NCI-H128 (cell line): ENCODE results near the gene RAB18.
"Not testable (repeated sequence)": the region's sequence is repeated elsewhere in the genome, so short reads cannot be mapped to it uniquely, and the experiment has no call there.

ENCODE experiments used
- DNase-seq: peaks from one replicate; lab custom pipeline; 2025; ENCODE audit not compliant: unreplicated experiment; lab: John Stamatoyannopoulos, UW

RAB18 gene

GRCh38 chr10:27504808-27505460 lies 830 bp downstream of the RAB18 start:
- no peak for DNase-seq

GRCh38 chr10:27505537-27505936 lies 1.4 kb downstream of the RAB18 start:
- DNase-seq: not testable (repeated sequence)

- no peak for DNase-seq
Observed at GRCh38 chr10:27506280-27506679, 2.2 kb downstream of the RAB18 start.

GRCh38 chr10:27512548-27512947 lies 8.4 kb downstream of the RAB18 start:
- no peak for DNase-seq

GRCh38 chr10:27513451-27514191 lies 9.5 kb downstream of the RAB18 start:
- no peak for DNase-seq

GRCh38 chr10:27514243-27514642 lies 10.1 kb downstream of the RAB18 start:
- DNase-seq: no peak

- no peak for DNase-seq
Observed at GRCh38 chr10:27518261-27518660, 14.2 kb downstream of the RAB18 start.

- no peak for DNase-seq
Observed at GRCh38 chr10:27525819-27526218, 21.7 kb downstream of the RAB18 start.

GRCh38 chr10:27526242-27526641 lies 22.1 kb downstream of the RAB18 start:
- no peak for DNase-seq

- DNase-seq: no peak
Observed at GRCh38 chr10:27527666-27528295, 23.7 kb downstream of the RAB18 start.

GRCh38 chr10:27529010-27529783 lies 25.1 kb downstream of the RAB18 start:
- DNase-seq: no peak

- DNase-seq: no peak
Observed at GRCh38 chr10:27530477-27530876, 26.4 kb downstream of the RAB18 start.

- DNase-seq: no peak
Observed at GRCh38 chr10:27531336-27531847, 27.3 kb downstream of the RAB18 start.

GRCh38 chr10:27534161-27534700 lies 30.1 kb downstream of the RAB18 start:
- DNase-seq: no peak

- DNase-seq: no peak
Observed at GRCh38 chr10:27535317-27535716, 31.2 kb downstream of the RAB18 start.

GRCh38 chr10:27536437-27536836 lies 32.3 kb downstream of the RAB18 start:
- DNase-seq: no peak

GRCh38 chr10:27537166-27537565 lies 33.1 kb downstream of the RAB18 start:
- no peak for DNase-seq

- DNase-seq: no peak
Observed at GRCh38 chr10:27537787-27538186, 33.7 kb downstream of the RAB18 start.

- DNase-seq: no peak
Observed at GRCh38 chr10:27540672-27541071, 36.6 kb downstream of the RAB18 start.

- no peak for DNase-seq
Observed at GRCh38 chr10:27541796-27542729, 38.0 kb downstream of the RAB18 start.
